OCI-LY3 (cell line): ENCODE results near the gene FRYL.

Experiments used
- CTCF ChIP-seq: fragments of 200-600, 300-600 bp; sonication (generic); IDR thresholded peaks from 2 replicates; pipeline ENCODE4 v1.5.1; 2014; ENCODE audit warnings: antibody characterized with exemption, low read length, low read depth
- EZH2phosphoT487 ChIP-seq: fragments of 200-600 bp; shearing (Covaris generic); IDR thresholded peaks from 2 replicates; pipeline ENCODE4 v1.6.1; 2018; ENCODE audit warnings: antibody characterized with exemption, mixed run types, low read depth

GRCh38 chr4:48478273-48478672, 301.8 kb downstream of the FRYL start:
- no peak for TF ChIP-seq CTCF
- TF ChIP-seq EZH2phosphoT487, result no peak
